ENCODE measurements around the gene ZNF598. TPM values are rescaled to one million over a fixed set of nuclear protein-coding genes. Genes with fewer than 3 reads are reported as not detected.

ZNF598 gene
- total and polyA plus RNA-seq, 2 of the 13 experiments (the other 11 are each of a cell fraction or from before 2014, with no cell fraction given), result 13.5 to 14.2 TPM

DNA sequence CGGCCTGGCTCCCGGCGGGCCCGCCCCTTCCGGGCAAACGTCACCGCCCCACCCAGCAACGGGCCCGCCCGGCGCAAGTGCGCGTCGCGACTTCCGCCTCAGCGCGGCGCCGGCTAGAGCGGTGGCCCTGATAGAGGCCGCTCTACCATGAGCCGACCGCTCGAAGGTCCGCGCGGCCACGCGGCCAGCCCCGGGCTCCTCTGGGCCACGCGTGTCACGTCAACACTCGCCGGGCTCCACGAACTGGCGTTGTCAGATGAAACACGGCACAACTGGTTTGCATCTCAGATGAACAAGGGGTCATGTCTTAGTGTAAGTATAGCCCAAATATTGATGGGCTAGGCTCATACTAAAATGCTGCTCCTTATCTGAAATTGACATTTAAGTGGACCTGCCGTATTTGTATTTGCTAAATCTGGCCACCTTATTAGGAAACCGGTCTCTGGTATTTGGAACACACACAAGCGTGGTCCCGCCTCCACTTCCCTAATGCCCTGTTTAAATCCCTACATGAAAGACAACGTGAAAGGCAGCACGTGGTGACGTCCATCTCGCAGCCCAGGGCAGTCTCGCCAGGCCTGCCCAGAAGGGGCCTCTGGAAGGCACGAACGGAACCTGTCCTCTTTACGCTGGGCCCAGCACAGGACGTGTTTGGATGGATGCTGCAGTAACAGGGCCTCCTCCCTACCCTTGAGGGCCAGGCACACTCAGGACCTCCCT, at the start of gene ZNF598 (continued):
- no peak for TF ChIP-seq ZNF318 (CRISPR knock-in tag; IDR thresholded peaks at IDR 0.05)
- no peak for TF ChIP-seq ZHX1 (CRISPR knock-in tag; IDR thresholded peaks at IDR 0.05; ENCODE audit: low read depth)
- TF ChIP-seq, protein P1, sequence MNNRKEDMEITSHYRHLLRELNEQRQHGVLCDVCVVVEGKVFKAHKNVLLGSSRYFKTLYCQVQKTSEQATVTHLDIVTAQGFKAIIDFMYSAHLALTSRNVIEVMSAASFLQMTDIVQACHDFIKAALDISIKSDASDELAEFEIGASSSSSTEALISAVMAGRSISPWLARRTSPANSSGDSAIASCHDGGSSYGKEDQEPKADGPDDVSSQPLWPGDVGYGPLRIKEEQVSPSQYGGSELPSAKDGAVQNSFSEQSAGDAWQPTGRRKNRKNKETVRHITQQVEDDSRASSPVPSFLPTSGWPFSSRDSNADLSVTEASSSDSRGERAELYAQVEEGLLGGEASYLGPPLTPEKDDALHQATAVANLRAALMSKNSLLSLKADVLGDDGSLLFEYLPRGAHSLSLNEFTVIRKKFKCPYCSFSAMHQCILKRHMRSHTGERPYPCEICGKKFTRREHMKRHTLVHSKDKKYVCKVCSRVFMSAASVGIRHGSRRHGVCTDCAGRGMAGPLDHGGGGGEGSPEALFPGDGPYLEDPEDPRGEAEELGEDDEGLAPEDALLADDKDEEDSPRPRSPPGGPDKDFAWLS (CRISPR knock-in tag; IDR thresholded peaks at IDR 0.05; ENCODE audit: borderline replicate concordance), result no peak
- TF ChIP-seq CCDC6 (CRISPR knock-in tag; IDR thresholded peaks at IDR 0.05), result no peak
- 0 out of 2 replicates have a peak, but pooled peaks have one; percentile 36 for TF ChIP-seq HIVEP1 (CRISPR knock-in tag; IDR thresholded peaks at IDR 0.05)
- TF ChIP-seq, protein P2, sequence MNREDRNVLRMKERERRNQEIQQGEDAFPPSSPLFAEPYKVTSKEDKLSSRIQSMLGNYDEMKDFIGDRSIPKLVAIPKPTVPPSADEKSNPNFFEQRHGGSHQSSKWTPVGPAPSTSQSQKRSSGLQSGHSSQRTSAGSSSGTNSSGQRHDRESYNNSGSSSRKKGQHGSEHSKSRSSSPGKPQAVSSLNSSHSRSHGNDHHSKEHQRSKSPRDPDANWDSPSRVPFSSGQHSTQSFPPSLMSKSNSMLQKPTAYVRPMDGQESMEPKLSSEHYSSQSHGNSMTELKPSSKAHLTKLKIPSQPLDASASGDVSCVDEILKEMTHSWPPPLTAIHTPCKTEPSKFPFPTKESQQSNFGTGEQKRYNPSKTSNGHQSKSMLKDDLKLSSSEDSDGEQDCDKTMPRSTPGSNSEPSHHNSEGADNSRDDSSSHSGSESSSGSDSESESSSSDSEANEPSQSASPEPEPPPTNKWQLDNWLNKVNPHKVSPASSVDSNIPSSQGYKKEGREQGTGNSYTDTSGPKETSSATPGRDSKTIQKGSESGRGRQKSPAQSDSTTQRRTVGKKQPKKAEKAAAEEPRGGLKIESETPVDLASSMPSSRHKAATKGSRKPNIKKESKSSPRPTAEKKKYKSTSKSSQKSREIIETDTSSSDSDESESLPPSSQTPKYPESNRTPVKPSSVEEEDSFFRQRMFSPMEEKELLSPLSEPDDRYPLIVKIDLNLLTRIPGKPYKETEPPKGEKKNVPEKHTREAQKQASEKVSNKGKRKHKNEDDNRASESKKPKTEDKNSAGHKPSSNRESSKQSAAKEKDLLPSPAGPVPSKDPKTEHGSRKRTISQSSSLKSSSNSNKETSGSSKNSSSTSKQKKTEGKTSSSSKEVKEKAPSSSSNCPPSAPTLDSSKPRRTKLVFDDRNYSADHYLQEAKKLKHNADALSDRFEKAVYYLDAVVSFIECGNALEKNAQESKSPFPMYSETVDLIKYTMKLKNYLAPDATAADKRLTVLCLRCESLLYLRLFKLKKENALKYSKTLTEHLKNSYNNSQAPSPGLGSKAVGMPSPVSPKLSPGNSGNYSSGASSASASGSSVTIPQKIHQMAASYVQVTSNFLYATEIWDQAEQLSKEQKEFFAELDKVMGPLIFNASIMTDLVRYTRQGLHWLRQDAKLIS (CRISPR knock-in tag; IDR thresholded peaks at IDR 0.05), result peak; percentile 27; the same call in 1 of the 2 replicates
- TF ChIP-seq, protein P3, sequence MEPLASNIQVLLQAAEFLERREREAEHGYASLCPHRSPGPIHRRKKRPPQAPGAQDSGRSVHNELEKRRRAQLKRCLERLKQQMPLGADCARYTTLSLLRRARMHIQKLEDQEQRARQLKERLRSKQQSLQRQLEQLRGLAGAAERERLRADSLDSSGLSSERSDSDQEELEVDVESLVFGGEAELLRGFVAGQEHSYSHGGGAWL (CRISPR knock-in tag; IDR thresholded peaks at IDR 0.05), result peak; percentile 80; the same call in 1 of the 2 replicates
- no peak for TF ChIP-seq MLLT10 (CRISPR knock-in tag; IDR thresholded peaks at IDR 0.05)
- no peak for TF ChIP-seq ZNF292 (CRISPR knock-in tag; IDR thresholded peaks at IDR 0.05; ENCODE audit: borderline replicate concordance, low read depth)
- TF ChIP-seq MYNN (CRISPR knock-in tag; IDR thresholded peaks at IDR 0.05; ENCODE audit: low read depth), result no peak

All from HepG2 (cell line).